ENCODE data around the gene HOXC6.
A peak's percentile ranks its signal among the peaks of the same experiment; 100 is the strongest.

HOXC6 gene

DNA sequence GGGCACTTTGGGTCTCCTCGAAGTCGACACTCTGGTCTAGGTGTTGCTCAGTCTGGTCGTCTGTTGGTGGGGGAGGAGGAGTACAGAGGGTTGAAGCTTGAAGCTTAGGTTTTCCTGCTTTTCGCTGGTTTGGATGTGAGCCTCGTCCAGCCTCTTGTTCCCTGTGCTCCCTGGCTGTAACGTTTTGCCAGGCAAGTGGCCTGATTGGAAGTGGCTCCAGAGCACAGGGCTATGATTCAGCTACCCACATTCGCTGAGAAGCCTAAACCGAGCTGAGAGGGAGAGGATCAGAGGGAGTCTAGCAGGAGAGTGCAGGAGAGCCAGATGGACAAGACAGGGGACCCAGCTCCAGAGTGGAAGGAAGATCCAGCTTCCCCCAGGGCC lies 37.2 kb upstream of the HOXC6 start:
- no peak overlapping the region for H3K27ac ChIP-seq (ENCODE audit: low read depth in 2 of 2, low read length in 2 of 2)
- H3K9me3 ChIP-seq (ENCODE audit: control insufficient read depth in 2 of 2, low read length in 2 of 2), result no peaks in the 10 kb centered on the region
- H3K4me3 ChIP-seq (ENCODE audit: low read length in 2 of 2), result no peak overlapping the region
- peaks cover 91 to 96% of the 10 kb centered on the region in 2 donors for H3K27me3 ChIP-seq (ENCODE audit: control insufficient read depth in 2 of 2, insufficient read depth in 2 of 2, low read length in 2 of 2)
- peaks cover 15 to 16% of the 10 kb centered on the region in 2 donors for H3K4me1 ChIP-seq (ENCODE audit: control insufficient read depth in 2 of 2, insufficient read depth in 2 of 2, low read length in 2 of 2)
- no peaks in the 10 kb centered on the region for H3K36me3 ChIP-seq (ENCODE audit: control insufficient read depth in 2 of 2, insufficient read depth in 2 of 2, low read length in 2 of 2)
- no peak overlapping the region for H3K9ac ChIP-seq (ENCODE audit: low read depth in 1 of 2, low read length in 2 of 2)

DNA sequence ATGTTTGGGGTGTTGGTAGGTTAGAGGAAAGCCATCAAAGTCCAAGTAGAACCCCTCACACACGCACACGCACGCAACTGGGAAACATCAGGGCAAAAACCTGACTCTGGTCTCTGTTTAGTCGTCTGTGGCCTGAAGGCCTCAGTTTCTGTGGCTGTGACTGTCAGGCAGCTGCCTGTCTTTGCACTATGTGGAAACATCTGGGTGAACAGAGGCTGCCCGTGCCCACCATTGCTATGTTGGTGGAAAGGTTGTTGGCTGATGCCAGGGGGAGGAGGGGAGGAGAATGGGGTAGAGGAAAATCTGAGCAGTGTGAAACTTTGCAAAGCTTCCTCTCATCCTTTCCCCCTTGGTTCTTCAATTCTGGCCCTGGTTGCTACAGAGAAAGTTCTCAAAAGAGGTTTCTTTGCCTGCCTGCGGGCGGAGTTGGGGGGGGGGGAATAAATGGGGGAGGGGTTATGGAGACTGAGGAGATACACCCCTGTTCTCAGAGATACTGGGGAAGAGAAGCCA lies 35.8 kb upstream of the HOXC6 start:
- Histone ChIP-seq H3K4me3 (ENCODE audit: low read length in 2 of 2) (no peak overlapping the region), H3K27ac (ENCODE audit: low read depth in 2 of 2, low read length in 2 of 2) (no peak overlapping the region), H3K36me3 (ENCODE audit: control insufficient read depth in 2 of 2, insufficient read depth in 2 of 2, low read length in 2 of 2) (no peaks in the 10 kb centered on the region), H3K9me3 (ENCODE audit: control insufficient read depth in 2 of 2, low read length in 2 of 2) (no peaks in the 10 kb centered on the region), H3K9ac (ENCODE audit: low read depth in 1 of 2, low read length in 2 of 2) (no peak overlapping the region), H3K27me3 (ENCODE audit: control insufficient read depth in 2 of 2, insufficient read depth in 2 of 2, low read length in 2 of 2) (peaks cover 91 to 97% of the 10 kb centered on the region in 2 donors), H3K4me1 (ENCODE audit: control insufficient read depth in 2 of 2, insufficient read depth in 2 of 2, low read length in 2 of 2) (peaks cover 18 to 19% of the 10 kb centered on the region in 2 donors)

GRCh38 chr12:53993162-53994008 lies 34.9 kb upstream of the HOXC6 start:
- Histone ChIP-seq H3K4me3 (ENCODE audit: low read length in 2 of 2) (no peak overlapping the region), H3K36me3 (ENCODE audit: control insufficient read depth in 2 of 2, insufficient read depth in 2 of 2, low read length in 2 of 2) (no peaks in the 10 kb centered on the region), H3K27ac (ENCODE audit: low read depth in 2 of 2, low read length in 2 of 2) (no peak overlapping the region), H3K27me3 (ENCODE audit: control insufficient read depth in 2 of 2, insufficient read depth in 2 of 2, low read length in 2 of 2) (peaks cover 90 to 97% of the 10 kb centered on the region in 2 donors), H3K4me1 (ENCODE audit: control insufficient read depth in 2 of 2, insufficient read depth in 2 of 2, low read length in 2 of 2) (peaks cover 18 to 19% of the 10 kb centered on the region in 2 donors), H3K9ac (ENCODE audit: low read depth in 1 of 2, low read length in 2 of 2) (no peak overlapping the region), H3K9me3 (ENCODE audit: control insufficient read depth in 2 of 2, low read length in 2 of 2) (no peaks in the 10 kb centered on the region)

- H3K27me3 ChIP-seq (ENCODE audit: control insufficient read depth in 2 of 2, insufficient read depth in 2 of 2, low read length in 2 of 2), result peaks cover 91 to 97% of the 10 kb centered on the region in 2 donors
- H3K27ac ChIP-seq (ENCODE audit: low read depth in 2 of 2, low read length in 2 of 2), result no peak overlapping the region
Measured at GRCh38 chr12:53994009-53994263, 34.3 kb upstream of the HOXC6 start.

DNA sequence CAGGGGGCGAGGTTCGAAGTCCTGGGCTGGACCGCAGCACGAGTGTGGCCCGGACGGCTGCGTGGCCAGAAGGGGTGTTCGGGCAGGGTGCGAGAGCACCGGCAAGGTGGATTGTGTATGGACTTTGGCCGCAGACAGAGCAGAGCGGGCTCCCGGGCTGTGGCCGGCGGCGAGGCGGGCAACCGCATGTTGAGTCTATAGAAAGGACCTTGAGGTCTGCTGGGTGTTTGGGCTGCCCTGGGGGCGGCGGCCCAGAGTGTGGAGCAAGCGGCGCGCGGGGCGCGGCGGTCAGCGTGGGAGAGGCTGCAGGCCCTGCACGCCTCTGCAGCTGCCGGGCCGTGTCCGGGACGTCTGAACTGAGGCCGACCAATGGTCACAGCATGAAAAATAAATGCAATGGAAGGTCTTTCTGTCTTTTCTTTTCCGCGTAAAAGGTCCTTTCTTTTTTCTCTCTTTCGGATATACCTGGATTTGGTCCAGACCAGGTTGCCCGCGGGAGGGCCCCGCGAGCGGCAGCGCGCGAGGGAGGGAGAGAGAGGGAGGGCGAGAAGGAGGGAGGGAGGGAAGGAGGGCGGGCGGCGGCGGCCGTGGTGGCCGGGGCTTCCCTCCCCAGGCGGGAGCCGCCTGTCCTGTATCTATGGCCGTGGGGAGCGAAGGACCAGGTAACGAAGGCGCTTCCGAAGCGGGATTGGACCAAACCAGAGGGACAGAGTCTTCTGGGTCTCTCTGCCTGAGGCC lies 33.8 kb upstream of the HOXC6 start:
- Histone ChIP-seq H3K36me3 (ENCODE audit: control insufficient read depth in 2 of 2, insufficient read depth in 2 of 2, low read length in 2 of 2) (no peaks in the 10 kb centered on the region), H3K4me3 (ENCODE audit: low read length in 2 of 2) (no peak overlapping the region), H3K27ac (ENCODE audit: low read depth in 2 of 2, low read length in 2 of 2) (no peak overlapping the region), H3K4me1 (ENCODE audit: control insufficient read depth in 2 of 2, insufficient read depth in 2 of 2, low read length in 2 of 2) (peaks cover 16 to 18% of the 10 kb centered on the region in 2 donors), H3K27me3 (ENCODE audit: control insufficient read depth in 2 of 2, insufficient read depth in 2 of 2, low read length in 2 of 2) (peaks cover 87 to 94% of the 10 kb centered on the region in 2 donors), H3K9ac (ENCODE audit: low read depth in 1 of 2, low read length in 2 of 2) (no peak overlapping the region), H3K9me3 (ENCODE audit: control insufficient read depth in 2 of 2, low read length in 2 of 2) (no peaks in the 10 kb centered on the region)

More at GRCh38 chr12:53994009-53994263, 34.3 kb upstream of the HOXC6 start:
- Histone ChIP-seq H3K4me3 (ENCODE audit: low read length in 2 of 2) (no peak overlapping the region), H3K9me3 (ENCODE audit: control insufficient read depth in 2 of 2, low read length in 2 of 2) (no peaks in the 10 kb centered on the region), H3K36me3 (ENCODE audit: control insufficient read depth in 2 of 2, insufficient read depth in 2 of 2, low read length in 2 of 2) (no peaks in the 10 kb centered on the region), H3K9ac (ENCODE audit: low read depth in 1 of 2, low read length in 2 of 2) (no peak overlapping the region), H3K4me1 (ENCODE audit: control insufficient read depth in 2 of 2, insufficient read depth in 2 of 2, low read length in 2 of 2) (peaks cover 18 to 19% of the 10 kb centered on the region in 2 donors)

DNA sequence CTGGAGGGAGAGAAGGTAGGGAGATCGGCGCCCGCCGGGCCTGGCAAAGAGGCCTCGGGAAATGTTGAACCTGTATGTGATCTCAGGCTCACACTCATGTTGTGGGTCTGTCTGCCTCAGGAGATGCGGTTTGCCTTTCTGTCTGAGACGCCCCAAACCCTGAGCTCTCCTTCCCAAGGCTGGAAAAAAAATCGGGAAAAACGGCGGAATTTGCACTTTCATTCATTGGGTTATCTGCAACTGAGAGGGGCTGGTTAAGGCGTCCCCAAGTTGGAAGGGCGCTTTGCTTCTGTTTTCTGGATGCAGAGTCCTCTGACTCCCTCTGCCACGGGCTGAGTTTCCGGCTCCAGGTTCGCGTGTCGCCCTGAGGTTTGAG lies 33.2 kb upstream of the HOXC6 start:
- H3K4me1 ChIP-seq (ENCODE audit: control insufficient read depth in 2 of 2, insufficient read depth in 2 of 2, low read length in 2 of 2), result peaks cover 18 to 19% of the 10 kb centered on the region in 2 donors
- no peak overlapping the region for H3K4me3 ChIP-seq (ENCODE audit: low read length in 2 of 2)
- peaks cover 89 to 94% of the 10 kb centered on the region in 2 donors for H3K27me3 ChIP-seq (ENCODE audit: control insufficient read depth in 2 of 2, insufficient read depth in 2 of 2, low read length in 2 of 2)
- H3K27ac ChIP-seq (ENCODE audit: low read depth in 2 of 2, low read length in 2 of 2), result no peak overlapping the region
- H3K9ac ChIP-seq (ENCODE audit: low read depth in 1 of 2, low read length in 2 of 2), result no peak overlapping the region
- no peaks in the 10 kb centered on the region for H3K36me3 ChIP-seq (ENCODE audit: control insufficient read depth in 2 of 2, insufficient read depth in 2 of 2, low read length in 2 of 2)
- H3K9me3 ChIP-seq (ENCODE audit: control insufficient read depth in 2 of 2, low read length in 2 of 2), result no peaks in the 10 kb centered on the region

DNA sequence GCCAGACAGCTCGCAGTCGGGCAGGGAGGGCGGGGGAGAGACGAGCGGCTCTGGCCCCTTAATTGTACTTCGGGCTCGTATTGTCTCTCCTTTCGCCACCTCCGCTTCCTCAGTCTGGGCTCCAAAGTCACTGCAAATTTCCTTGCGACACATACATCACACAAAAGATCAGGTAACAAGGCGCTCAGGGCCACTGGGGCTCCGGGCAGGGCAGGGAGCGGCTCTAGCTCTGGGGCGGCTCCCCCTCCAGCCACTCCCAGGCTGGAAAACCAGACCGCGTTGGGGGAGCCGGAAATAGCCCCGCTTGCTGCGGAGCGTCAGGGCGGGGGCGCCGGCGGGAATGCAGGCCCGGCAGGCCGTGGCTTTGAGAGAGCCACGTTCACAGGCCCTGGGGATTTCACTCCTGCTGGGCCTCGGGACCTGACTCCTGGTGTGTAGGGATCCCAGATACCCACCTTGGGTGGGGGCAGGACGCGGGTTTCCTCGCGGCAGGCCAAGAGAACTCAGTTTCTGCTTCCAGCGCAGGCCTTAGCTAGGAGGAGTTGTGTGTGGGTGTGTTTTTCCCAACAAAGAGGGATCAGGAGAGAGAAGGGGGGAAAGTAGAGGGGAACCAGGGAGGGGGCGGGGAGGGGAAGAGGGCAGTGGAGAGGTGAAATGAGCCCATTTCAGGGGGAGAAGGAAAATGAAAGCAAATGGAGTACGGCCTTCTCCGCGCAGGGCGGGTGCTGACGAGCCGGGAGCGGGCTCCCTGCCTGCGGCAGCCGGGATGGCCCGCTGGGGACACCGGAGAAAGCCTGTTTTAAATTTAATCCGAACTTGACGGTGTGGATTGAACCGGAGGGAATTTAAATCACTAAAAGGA lies 32.6 kb upstream of the HOXC6 start:
- Histone ChIP-seq H3K27me3 (ENCODE audit: control insufficient read depth in 2 of 2, insufficient read depth in 2 of 2, low read length in 2 of 2) (peaks cover 88 to 94% of the 10 kb centered on the region in 2 donors), H3K36me3 (ENCODE audit: control insufficient read depth in 2 of 2, insufficient read depth in 2 of 2, low read length in 2 of 2) (no peaks in the 10 kb centered on the region), H3K27ac (ENCODE audit: low read depth in 2 of 2, low read length in 2 of 2) (no peak overlapping the region), H3K9me3 (ENCODE audit: control insufficient read depth in 2 of 2, low read length in 2 of 2) (no peaks in the 10 kb centered on the region), H3K9ac (ENCODE audit: low read depth in 1 of 2, low read length in 2 of 2) (no peak overlapping the region), H3K4me3 (ENCODE audit: low read length in 2 of 2) (peak overlapping the region; percentile 56 to 63), H3K4me1 (ENCODE audit: control insufficient read depth in 2 of 2, insufficient read depth in 2 of 2, low read length in 2 of 2) (peaks cover 18 to 20% of the 10 kb centered on the region in 2 donors)

- Histone ChIP-seq H3K27ac (ENCODE audit: low read depth in 2 of 2, low read length in 2 of 2) (no peak overlapping the region), H3K36me3 (ENCODE audit: control insufficient read depth in 2 of 2, insufficient read depth in 2 of 2, low read length in 2 of 2) (no peaks in the 10 kb centered on the region), H3K9ac (ENCODE audit: low read depth in 1 of 2, low read length in 2 of 2) (no peak overlapping the region), H3K4me1 (ENCODE audit: control insufficient read depth in 2 of 2, insufficient read depth in 2 of 2, low read length in 2 of 2) (peaks cover 18 to 20% of the 10 kb centered on the region in 2 donors), H3K9me3 (ENCODE audit: control insufficient read depth in 2 of 2, low read length in 2 of 2) (no peaks in the 10 kb centered on the region), H3K4me3 (ENCODE audit: low read length in 2 of 2) (peak overlapping the region; percentile 56 to 63), H3K27me3 (ENCODE audit: control insufficient read depth in 2 of 2, insufficient read depth in 2 of 2, low read length in 2 of 2) (peaks cover 86 to 94% of the 10 kb centered on the region in 2 donors)
Measured at GRCh38 chr12:53996240-53997203, 31.7 kb upstream of the HOXC6 start.

Measured in mucosa of rectum (tissue), 2 donors.